K562 (cell line): ENCODE results near the gene AMIGO3. TPM values are rescaled to one million over a fixed set of nuclear protein-coding genes. Genes with fewer than 3 reads are reported as not detected.

Source experiments
- EGR1 ChIP-seq: fragments of 450-650 bp; conservative IDR thresholded peaks from 2 replicates; pipeline ENCODE4 v1.6.1; 2017; ENCODE audit warnings: mild to moderate bottlenecking
- MAX ChIP-seq: sonication (generic); formaldehyde crosslinking; IDR thresholded peaks from 2 replicates; pipeline ENCODE4 v1.9.0; 2022; ENCODE audit warnings: mild to moderate bottlenecking, missing genetic modification reagents
- RAD21 ChIP-seq, 2 experiments: fragments of 250-450 bp in 1 of 2; fragments of 450-650 bp in 1 of 2; sonication (Bioruptor Pico) in 1 of 2; formaldehyde crosslinking in 1 of 2; IDR thresholded peaks in 1 of 2; conservative IDR thresholded peaks in 1 of 2; 2 replicates each; pipeline versions ENCODE4 v1.4.0 to v1.8.0; 2020 to 2022; ENCODE audit warnings: mild to moderate bottlenecking in 2 of 2, moderate library complexity in 1 of 2
- RBM17 ChIP-seq: fragments of 200-400 bp; formaldehyde crosslinking; IDR thresholded peaks from 2 replicates; pipeline ENCODE4 v1.6.1; 2017; ENCODE audit warnings: low read depth, mild to moderate bottlenecking, low read length, borderline replicate concordance
- SMC3 ChIP-seq: conservative IDR thresholded peaks from 2 replicates; pipeline ENCODE4 v1.6.1; 2011; ENCODE audit warnings: low read depth, low read length, improper control_type of control experiment; ENCODE audit not compliant: insufficient read depth
- ZBTB33 ChIP-seq: sonication (generic); formaldehyde crosslinking; IDR thresholded peaks from 2 replicates; pipeline ENCODE4 v1.8.1; 2023; ENCODE audit warnings: mild to moderate bottlenecking, missing genetic modification reagents
- ZNF41 ChIP-seq: fragments of 250-450 bp; sonication (Bioruptor Pico); conservative IDR thresholded peaks from 2 replicates; pipeline ENCODE4 v1.4.0; 2020; ENCODE audit warnings: mild to moderate bottlenecking
- polyA plus RNA-seq, 8 experiments: library from polyadenylated mRNA; depleted of rRNA in 4 of 8; stranded (reverse) in 5 of 8; unstranded in 3 of 8; fragments of >200 nt; fragmentation: Nextera tagmentation in 2 of 8; fragmentation: Illumina TruSeq in 1 of 8; extraction: Ambion mirVana in 2 of 8; extraction: Trizol in 1 of 8; gene quantifications; 2 replicates each; pipeline versions ENCODE4 v1.2.1 to v1.2.3, GENCODE V29; 2011 to 2014; ENCODE audit warnings: inconsistent platforms in 1 of 8, missing spikeins in 1 of 8
- total RNA-seq, 7 experiments: library from RNA; depleted of rRNA in 6 of 7; stranded (reverse); fragments of >200 nt in 6 of 7; fragmentation: Illumina TruSeq in 2 of 7; extraction: Trizol in 2 of 7; gene quantifications; 2 replicates each; pipeline versions ENCODE4 v1.2.1 to v1.2.3, GENCODE V29; 2011 to 2021; ENCODE audit warnings: low replicate concordance in 1 of 7
- TF ChIP-seq, protein P1 (sequence below): fragments of 450-650 bp; formaldehyde crosslinking; IDR thresholded peaks from 2 replicates; pipeline ENCODE4 v1.4.0; 2020; ENCODE audit warnings: mild to moderate bottlenecking, moderate library complexity

AMIGO3 gene
- total and polyA plus RNA-seq, 9 of the 15 experiments (the other 6 are each of a cell fraction or from before 2014, with no cell fraction given) = 0.13 to 2.8 (median 0.44) TPM; not detected in 4

GRCh38 chr3:49703443-49703927 lies 16.0 kb downstream of the AMIGO3 start (continued):
- TF ChIP-seq, protein P1, sequence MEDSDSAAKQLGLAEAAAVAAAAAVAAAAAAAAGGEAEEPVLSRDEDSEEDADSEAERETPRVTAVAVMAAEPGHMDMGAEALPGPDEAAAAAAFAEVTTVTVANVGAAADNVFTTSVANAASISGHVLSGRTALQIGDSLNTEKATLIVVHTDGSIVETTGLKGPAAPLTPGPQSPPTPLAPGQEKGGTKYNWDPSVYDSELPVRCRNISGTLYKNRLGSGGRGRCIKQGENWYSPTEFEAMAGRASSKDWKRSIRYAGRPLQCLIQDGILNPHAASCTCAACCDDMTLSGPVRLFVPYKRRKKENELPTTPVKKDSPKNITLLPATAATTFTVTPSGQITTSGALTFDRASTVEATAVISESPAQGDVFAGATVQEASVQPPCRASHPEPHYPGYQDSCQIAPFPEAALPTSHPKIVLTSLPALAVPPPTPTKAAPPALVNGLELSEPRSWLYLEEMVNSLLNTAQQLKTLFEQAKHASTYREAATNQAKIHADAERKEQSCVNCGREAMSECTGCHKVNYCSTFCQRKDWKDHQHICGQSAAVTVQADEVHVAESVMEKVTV = 0 out of 2 replicates have a peak, but pooled peaks have one; percentile 50
- TF ChIP-seq RBM17 = no peak
- TF ChIP-seq SMC3 = peak; percentile 72
- TF ChIP-seq EGR1 = peak; percentile 46
- TF ChIP-seq RAD21 (CRISPR knock-in tag; conservative IDR thresholded peaks at IDR 0.05 in 1 of 2, IDR thresholded peaks at IDR 0.05 in 1 of 2) = peak; percentile 60 to 69
- TF ChIP-seq MAX (CRISPR knock-in tag) = 0 out of 2 replicates have a peak, but pooled peaks have one; percentile 14
- peak; percentile 62; the same call in 1 of the 2 replicates for TF ChIP-seq ZBTB33
- TF ChIP-seq ZNF41 (CRISPR knock-in tag) = no peak
